Smooth muscle cell (in vitro differentiated cells): ENCODE data around the gene RYR3. TPM values are rescaled to one million over a fixed set of nuclear protein-coding genes. Genes with fewer than 3 reads are reported as not detected.

Experiments used
- DNase-seq: peaks from one replicate; lab custom pipeline; 2025; ENCODE audit not compliant: unreplicated experiment; lab: John Stamatoyannopoulos, UW
- H2AFZ ChIP-seq: fragments of 200-600 bp; sonication (generic); 2 replicates; pipeline ENCODE4 v1.6.0; 2016; ENCODE audit warnings: antibody characterized with exemption, low read depth, mild to moderate bottlenecking
- H3F3A ChIP-seq: fragments of 200-600 bp; sonication (generic); 2 replicates; pipeline ENCODE4 v1.6.0; 2017; ENCODE audit warnings: antibody characterized with exemption, low read depth
- H3K27ac ChIP-seq: fragments of 200-600 bp; sonication (generic); 2 replicates; pipeline ENCODE4 v1.5.1; 2016; ENCODE audit warnings: low read depth, mild to moderate bottlenecking
- H3K27me3 ChIP-seq: fragments of 200-600 bp; sonication (generic); 2 replicates; pipeline ENCODE4 v1.6.1; 2016; ENCODE audit warnings: low read depth, mild to moderate bottlenecking
- H3K36me3 ChIP-seq: fragments of 200-600 bp; sonication (generic); 2 replicates; pipeline ENCODE4 v1.5.1; 2016; ENCODE audit warnings: low read depth
- H3K4me1 ChIP-seq: fragments of 200-600 bp; sonication (generic); 2 replicates; pipeline ENCODE4 v1.5.1; 2016; ENCODE audit warnings: low read depth
- H3K4me2 ChIP-seq: fragments of 200-600 bp; sonication (generic); 2 replicates; pipeline ENCODE4 v1.6.0; 2016; ENCODE audit warnings: mild to moderate bottlenecking
- H3K4me3 ChIP-seq: fragments of 200-600 bp; sonication (generic); 2 replicates; pipeline ENCODE4 v1.5.1; 2016; ENCODE audit warnings: mild to moderate bottlenecking
- H3K79me2 ChIP-seq: fragments of 200-600 bp; sonication (generic); 2 replicates; pipeline ENCODE4 v1.6.0; 2016; ENCODE audit warnings: low read depth, mild to moderate bottlenecking
- H3K9ac ChIP-seq: fragments of 200-600 bp; sonication (generic); 2 replicates; pipeline ENCODE4 v1.6.0; 2016; ENCODE audit warnings: low read depth
- H3K9me3 ChIP-seq: fragments of 200-600 bp; sonication (generic); replicated peaks from 2 replicates; pipeline ENCODE4 v1.5.1; 2016; ENCODE audit warnings: low read depth
- H4K20me1 ChIP-seq: fragments of 200-600 bp; sonication (generic); 2 replicates; pipeline ENCODE4 v1.6.0; 2016; ENCODE audit warnings: low read depth
- CTCF ChIP-seq: fragments of 200-600 bp; sonication (generic); IDR thresholded peaks from 2 replicates; pipeline ENCODE4 v1.5.1; 2017; ENCODE audit warnings: borderline replicate concordance, mild to moderate bottlenecking, antibody characterized with exemption; ENCODE audit not compliant: insufficient read depth, poor library complexity, severe bottlenecking
- WGBS: methylation state at CpG from one replicate; pipeline ENCODE4 v1.1.7; 2016; ENCODE audit warnings: low lambda C conversion rate; 5-methylcytosine and 5-hydroxymethylcytosine counted together
- polyA plus RNA-seq: library from polyadenylated mRNA; unstranded; fragments of >200 nt; fragmentation: Nextera tagmentation; extraction: Ambion mirVana; gene quantifications from 2 replicates; pipeline ENCODE4 v1.2.1, GENCODE V29; 2016
- total RNA-seq: library from RNA; depleted of rRNA; stranded (reverse); fragments of >200 nt; gene quantifications from 2 replicates; pipeline ENCODE4 v1.2.3, GENCODE V29; 2014

The RYR3 gene
- total and polyA plus RNA-seq, 2 experiments from 2014 or later: 0.23 to 6.2 TPM

- whole genome bisulfite sequencing: 92% methylated on average over 4 of the region's 4 CpGs
- H3K27me3 ChIP-seq: no peaks in the 10 kb centered on the region
- H3K36me3 ChIP-seq: no peaks in the 10 kb centered on the region
- DNase-seq: no peak
- H3K27ac ChIP-seq: no peak overlapping the region
- TF ChIP-seq CTCF: no peak
- no peak overlapping the region for H3K4me2 ChIP-seq
- H3K4me3 ChIP-seq: no peak overlapping the region
- no peaks in the 10 kb centered on the region for H3K79me2 ChIP-seq
- H4K20me1 ChIP-seq: no peaks in the 10 kb centered on the region
- H3K4me1 ChIP-seq: no peaks in the 10 kb centered on the region
- no peak overlapping the region for H2AFZ ChIP-seq
- no peaks in the 10 kb centered on the region for H3K9me3 ChIP-seq
- no peaks in the 10 kb centered on the region for H3F3A ChIP-seq
- H3K9ac ChIP-seq: no peak overlapping the region
Measured at GRCh38 chr15:33476076-33476475, 165.3 kb downstream of the RYR3 start.

- no peak for DNase-seq
- Histone ChIP-seq H3K4me1 (no peaks in the 10 kb centered on the region), H4K20me1 (no peaks in the 10 kb centered on the region), H3F3A (no peaks in the 10 kb centered on the region), H3K27me3 (no peaks in the 10 kb centered on the region), H3K9me3 (no peaks in the 10 kb centered on the region), H2AFZ (no peak overlapping the region), H3K4me3 (no peak overlapping the region), H3K27ac (no peak overlapping the region), H3K4me2 (no peak overlapping the region), H3K36me3 (no peaks in the 10 kb centered on the region), H3K79me2 (no peaks in the 10 kb centered on the region), H3K9ac (no peak overlapping the region)
- WGBS: 92% methylated on average over 2 of the region's 2 CpGs
- no peak for TF ChIP-seq CTCF
Measured at GRCh38 chr15:33476908-33477307, 166.1 kb downstream of the RYR3 start.

GRCh38 chr15:33489335-33489734 is 178.6 kb downstream of the RYR3 start:
- TF ChIP-seq CTCF: no peak
- WGBS: 100% methylated on average over 3 of the region's 3 CpGs
- H3K4me2 ChIP-seq: no peak overlapping the region
- H3K79me2 ChIP-seq: no peaks in the 10 kb centered on the region
- H3K9ac ChIP-seq: no peak overlapping the region
- H3K27ac ChIP-seq: no peak overlapping the region
- H3K27me3 ChIP-seq: no peaks in the 10 kb centered on the region
- peaks cover 6% of the 10 kb centered on the region for H3K4me1 ChIP-seq
- H4K20me1 ChIP-seq: no peaks in the 10 kb centered on the region
- H3K9me3 ChIP-seq: no peaks in the 10 kb centered on the region
- DNase-seq: no peak
- no peaks in the 10 kb centered on the region for H3F3A ChIP-seq
- no peaks in the 10 kb centered on the region for H3K36me3 ChIP-seq
- H3K4me3 ChIP-seq: no peak overlapping the region
- no peak overlapping the region for H2AFZ ChIP-seq

- Histone ChIP-seq H3K36me3 (no peaks in the 10 kb centered on the region), H3K9ac (no peak overlapping the region), H4K20me1 (no peaks in the 10 kb centered on the region), H3K4me3 (no peak overlapping the region), H3K27ac (no peak overlapping the region), H3K79me2 (no peaks in the 10 kb centered on the region), H3K9me3 (no peaks in the 10 kb centered on the region), H3K4me1 (peaks cover 6% of the 10 kb centered on the region), H3F3A (no peaks in the 10 kb centered on the region), H3K27me3 (no peaks in the 10 kb centered on the region), H2AFZ (no peak overlapping the region), H3K4me2 (no peak overlapping the region)
- WGBS: 41% methylated on average over 1 of the region's 1 CpG
- no peak for DNase-seq
- no peak for TF ChIP-seq CTCF
Measured at GRCh38 chr15:33490703-33491102, 179.9 kb downstream of the RYR3 start.
